H1 (cell line): ENCODE data around the gene FOXN1. TPM values are rescaled to one million over a fixed set of nuclear protein-coding genes. Genes with fewer than 3 reads are reported as not detected.

Experiments
- CTCF ChIA-PET: fragments of 300-600 bp; sonication (Branson Sonifier 250); formaldehyde crosslinking; loops from one replicate; lab custom pipeline; 2021; ENCODE audit not compliant: partially characterized antibody; lab: Charles Lee
- POLR2A ChIA-PET: fragments of 300-600 bp; sonication (Branson Sonifier 250); formaldehyde crosslinking; loops from one replicate; lab custom pipeline; 2021; ENCODE audit warnings: inconsistent platforms; ENCODE audit not compliant: partially characterized antibody; lab: Charles Lee
- DNase-seq, 2 experiments: peaks; one replicate each; pipeline versions ENCODE4 v3.0.0 to v3.0.0-alpha.2; 2010 to 2022; ENCODE audit warnings: low spot score in 2 of 2, low read depth in 1 of 2, mixed read lengths in 1 of 2
- FAIRE-seq: peaks from 2 replicates; lab custom pipeline; 2011; peaks lifted over from hg19 to GRCh38; lab: Jason Lieb, UNC
- H2AFZ ChIP-seq: 2 replicates; pipeline ENCODE4 v1.8.1; 2012; ENCODE audit warnings: low read length, inconsistent platforms
- H2AK5ac ChIP-seq: 2 replicates; pipeline ENCODE4 v1.6.1; 2013; ENCODE audit warnings: low read depth, low read length
- H2BK120ac ChIP-seq: replicated peaks from 2 replicates; pipeline ENCODE3; 2013; ENCODE audit warnings: low read depth, low read length, inconsistent platforms
- H2BK12ac ChIP-seq: 2 replicates; pipeline ENCODE4 v1.6.1; 2013; ENCODE audit warnings: low read depth, low read length
- H2BK15ac ChIP-seq: 2 replicates; pipeline ENCODE4 v1.6.1; 2013; ENCODE audit warnings: low read length
- H2BK20ac ChIP-seq: 2 replicates; pipeline ENCODE4 v1.6.1; 2013; ENCODE audit warnings: low read length
- H2BK5ac ChIP-seq: 2 replicates; pipeline ENCODE4 v1.6.1; 2013; ENCODE audit warnings: low read depth, low read length
- H3K14ac ChIP-seq: 2 replicates; pipeline ENCODE4 v1.6.1; 2013; ENCODE audit warnings: inconsistent platforms; ENCODE audit not compliant: insufficient read length
- H3K18ac ChIP-seq: 2 replicates; pipeline ENCODE4 v1.6.1; 2013; ENCODE audit warnings: low read length; ENCODE audit errors: extremely low read depth
- H3K23ac ChIP-seq: 2 replicates; pipeline ENCODE4 v1.6.1; 2013; ENCODE audit warnings: inconsistent platforms; ENCODE audit not compliant: insufficient read length
- H3K23me2 ChIP-seq: 2 replicates; pipeline ENCODE4 v1.6.1; 2013; ENCODE audit warnings: low read depth, low read length
- H3K27ac ChIP-seq: 2 replicates; pipeline ENCODE4 v1.6.1; 2011; ENCODE audit warnings: low read depth, low read length, inconsistent platforms
- H3K27me3 ChIP-seq, 4 experiments: replicated peaks in 1 of 4; 1 replicate in 1 of 4; 2 replicates in 3 of 4; pipeline versions ENCODE4 v1.6.1 to v1.8.1; 2011 to 2013; ENCODE audit warnings: low read length in 3 of 4, mild to moderate bottlenecking in 3 of 4, inconsistent platforms in 2 of 4, mixed read lengths in 2 of 4, moderate library complexity in 1 of 4; ENCODE audit not compliant: control insufficient read depth in 3 of 4, insufficient read depth in 3 of 4; ENCODE audit errors: extremely low read depth in 1 of 4
- H3K36me3 ChIP-seq, 4 experiments: 2 replicates each; pipeline versions ENCODE4 v1.6.1 to v1.8.1; 2011 to 2013; ENCODE audit warnings: mild to moderate bottlenecking in 4 of 4, low read length in 3 of 4, moderate library complexity in 2 of 4, control low read depth in 1 of 4, inconsistent platforms in 1 of 4; ENCODE audit not compliant: insufficient read depth in 4 of 4, control insufficient read depth in 2 of 4
- H3K4ac ChIP-seq: replicated peaks from 2 replicates; pipeline ENCODE3; 2013; ENCODE audit warnings: low read length, low read depth, mixed read lengths, inconsistent platforms; ENCODE audit not compliant: insufficient read length
- H3K4me1 ChIP-seq, 4 experiments: replicated peaks in 1 of 4; 1 replicate in 1 of 4; 2 replicates in 3 of 4; pipeline versions ENCODE4 v1.6.1 to v1.8.1; 2011 to 2013; ENCODE audit warnings: low read length in 3 of 4, inconsistent platforms in 2 of 4, mixed read lengths in 1 of 4; ENCODE audit not compliant: insufficient read depth in 4 of 4, control insufficient read depth in 3 of 4
- H3K4me2 ChIP-seq, 2 experiments: 2 replicates each; pipeline versions ENCODE4 v1.6.1 to v1.8.1; 2011 to 2013; ENCODE audit warnings: low read depth in 2 of 2, low read length in 2 of 2, control low read depth in 1 of 2, inconsistent platforms in 1 of 2, mild to moderate bottlenecking in 1 of 2; ENCODE audit not compliant: insufficient read depth in 1 of 2
- H3K4me3 ChIP-seq, 4 experiments: fragments of 200-600, 300-600 bp in 1 of 4; sonication (generic), shearing (Covaris generic), sonication (Bioruptor Twin) in 1 of 4; 2 replicates each; pipeline versions ENCODE4 v1.5.1 to v1.8.1; 2011 to 2016; ENCODE audit warnings: low read length in 4 of 4, low read depth in 3 of 4, control low read depth in 2 of 4, inconsistent platforms in 2 of 4, mild to moderate bottlenecking in 2 of 4, mixed read lengths in 1 of 4, moderate library complexity in 1 of 4; ENCODE audit not compliant: insufficient read depth in 2 of 4; ENCODE audit errors: extremely low read depth in 1 of 4
- H3K56ac ChIP-seq: replicated peaks from 2 replicates; pipeline ENCODE3; 2013; ENCODE audit warnings: low read depth, mild to moderate bottlenecking, mixed read lengths, low read length, inconsistent platforms; ENCODE audit not compliant: insufficient read length
- H3K79me1 ChIP-seq: 2 replicates; pipeline ENCODE4 v1.6.1; 2013; ENCODE audit warnings: low read depth, low read length, control low read depth
- H3K79me2 ChIP-seq, 2 experiments: 2 replicates each; pipeline versions ENCODE4 v1.6.1 to v1.8.1; 2012 to 2013; ENCODE audit warnings: low read length in 2 of 2, mild to moderate bottlenecking in 2 of 2, inconsistent platforms in 1 of 2; ENCODE audit not compliant: insufficient read depth in 2 of 2, control insufficient read depth in 1 of 2
- H3K9ac ChIP-seq, 4 experiments: replicated peaks in 1 of 4; 1 replicate in 1 of 4; 2 replicates in 3 of 4; pipeline versions ENCODE4 v1.6.1 to v1.8.1; 2011 to 2013; ENCODE audit warnings: low read depth in 3 of 4, low read length in 3 of 4, control low read depth in 2 of 4, mild to moderate bottlenecking in 2 of 4, moderate library complexity in 2 of 4, inconsistent platforms in 1 of 4; ENCODE audit errors: extremely low read depth in 1 of 4
- H3K9me3 ChIP-seq, 2 experiments: 2 replicates each; pipeline versions ENCODE4 v1.6.1 to v1.8.1; 2012 to 2013; ENCODE audit warnings: mild to moderate bottlenecking in 2 of 2, moderate library complexity in 2 of 2, control low read depth in 1 of 2, inconsistent platforms in 1 of 2, low read depth in 1 of 2, low read length in 1 of 2, mixed read lengths in 1 of 2; ENCODE audit not compliant: insufficient read depth in 2 of 2
- H4K20me1 ChIP-seq, 2 experiments: replicated peaks in 1 of 2; 2 replicates each; pipeline versions ENCODE3 to v1.8.1; 2011 to 2013; ENCODE audit warnings: inconsistent platforms in 2 of 2, low read length in 2 of 2, mild to moderate bottlenecking in 1 of 2; ENCODE audit not compliant: insufficient read depth in 2 of 2, control insufficient read depth in 1 of 2
- H4K5ac ChIP-seq: 2 replicates; pipeline ENCODE4 v1.6.1; 2013; ENCODE audit warnings: low read length, low read depth, mixed read lengths, inconsistent platforms; ENCODE audit not compliant: insufficient read length
- H4K8ac ChIP-seq: 2 replicates; pipeline ENCODE4 v1.8.0; 2013; ENCODE audit warnings: mild to moderate bottlenecking, moderate library complexity, low read length, inconsistent platforms; ENCODE audit not compliant: insufficient read depth; ENCODE audit errors: extremely low read depth
- H4K91ac ChIP-seq: replicated peaks from 2 replicates; pipeline ENCODE3; 2013; ENCODE audit warnings: low read length, mixed read lengths, inconsistent platforms; ENCODE audit not compliant: insufficient read length
- BACH1 ChIP-seq: IDR thresholded peaks from 2 replicates; pipeline ENCODE4 v1.6.1; 2012; ENCODE audit warnings: low read length, improper control_type of control experiment
- CREB1 ChIP-seq: IDR thresholded peaks from 2 replicates; pipeline ENCODE4 v1.6.1; 2012; ENCODE audit warnings: inconsistent platforms
- GTF2F1 ChIP-seq: IDR thresholded peaks from 2 replicates; pipeline ENCODE4 v1.6.1; 2012; ENCODE audit warnings: low read depth, low read length, improper control_type of control experiment, borderline replicate concordance
- KDM5A ChIP-seq: fragments of 200-600 bp; IDR thresholded peaks from 2 replicates; pipeline ENCODE4 v1.7.1; 2012; ENCODE audit warnings: mild to moderate bottlenecking, low read length, inconsistent platforms, mixed read lengths
- NANOG ChIP-seq: IDR thresholded peaks from 2 replicates; pipeline ENCODE4 v1.6.1; 2011; ENCODE audit warnings: low read length, low read depth, mild to moderate bottlenecking, inconsistent platforms; ENCODE audit not compliant: insufficient read depth, poor library complexity, severe bottlenecking
- POLR2AphosphoS5 ChIP-seq: IDR thresholded peaks from 2 replicates; pipeline ENCODE4 v1.6.1; 2011; ENCODE audit warnings: low read depth, low read length
- RAD21 ChIP-seq, 2 experiments: IDR thresholded peaks in 1 of 2; conservative IDR thresholded peaks in 1 of 2; 2 replicates each; pipeline ENCODE4 v1.6.1; 2011; ENCODE audit warnings: low read depth in 2 of 2, low read length in 2 of 2, improper control_type of control experiment in 1 of 2, inconsistent platforms in 1 of 2, mild to moderate bottlenecking in 1 of 2, moderate library complexity in 1 of 2
- SP1 ChIP-seq: IDR thresholded peaks from 2 replicates; pipeline ENCODE4 v1.6.1; 2011; ENCODE audit warnings: low read depth, low read length
- SP2 ChIP-seq: IDR thresholded peaks from 2 replicates; pipeline ENCODE4 v1.6.1; 2012; ENCODE audit warnings: mild to moderate bottlenecking, low read length, inconsistent platforms
- TAF1 ChIP-seq: IDR thresholded peaks from 2 replicates; pipeline ENCODE4 v1.6.1; 2011; ENCODE audit warnings: mild to moderate bottlenecking, low read depth, low read length
- WGBS, 2 experiments: shearing (Covaris generic) in 1 of 2; methylation state at CpG; one replicate each; pipeline versions ENCODE4 v1.1.6 to v1.1.7; 2013 to 2015; ENCODE audit warnings: low lambda C conversion rate in 2 of 2, mixed read lengths in 2 of 2, inconsistent platforms in 1 of 2, low coverage in 1 of 2, missing lambda C conversion rate in 1 of 2; ENCODE audit not compliant: insufficient replicate concordance in 2 of 2, insufficient coverage in 1 of 2, insufficient read length in 1 of 2; ENCODE audit errors: extremely low coverage in 1 of 2, missing lambda C conversion rate in 1 of 2; 5-methylcytosine and 5-hydroxymethylcytosine counted together
- polyA plus RNA-seq, 7 experiments: library from polyadenylated mRNA; depleted of rRNA in 3 of 7; stranded (reverse) in 5 of 7; unstranded in 2 of 7; fragments of >200 nt in 5 of 7; fragments of 200-250 nt in 2 of 7; gene quantifications; 1 replicate in 5 of 7; 2 replicates in 1 of 7; 4 replicates in 1 of 7; pipeline versions ENCODE4 v1.2.1 to v1.2.3, GENCODE V29; 2011 to 2013; ENCODE audit warnings: missing spikeins in 2 of 7, mixed read lengths in 2 of 7
- total RNA-seq: library from RNA; stranded (reverse); fragmentation: NEBNext Ultra II Directional; extraction: Animal tissue kit (Norgen Biotek cat#: 25700); gene quantifications from 2 replicates; pipeline ENCODE4 v1.2.1, GENCODE V29; 2021

Gene FOXN1
- total and polyA plus RNA-seq, 2 of the 8 experiments (the other 6 are each of a cell fraction or from before 2014, with no cell fraction given) = not detected

DNA sequence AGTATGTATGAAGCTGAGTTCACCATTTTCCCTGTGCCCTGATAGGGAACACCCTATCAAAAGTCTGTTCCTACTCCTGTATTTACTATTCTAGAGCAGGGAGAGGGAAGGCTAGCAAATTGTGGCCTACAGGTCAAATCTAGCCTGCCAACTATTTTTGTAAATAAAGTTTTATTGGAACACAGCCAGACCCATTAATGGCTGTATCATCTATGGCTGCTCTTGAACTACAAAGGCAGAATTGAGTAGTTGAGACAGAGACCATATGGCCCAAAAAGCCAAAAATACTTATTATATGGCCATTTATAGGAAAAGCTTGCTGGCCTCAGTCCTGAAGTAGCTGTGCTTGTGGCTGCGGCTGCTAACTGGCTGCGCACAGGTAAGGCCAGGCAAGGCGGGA is 74.8 kb downstream of the FOXN1 start:
- Histone ChIP-seq H3K18ac (no peak overlapping the region), H2AK5ac (no peak overlapping the region), H3K79me2 (no peaks in the 10 kb centered on the region), H3K9me3 (no peaks in the 10 kb centered on the region), H3K4me1 (peaks cover 2 to 7% (median 3%) of the 10 kb centered on the region in 4 experiments; a peak in 6 of 7 replicates), H4K8ac (no peak overlapping the region), H2BK5ac (no peak overlapping the region), H3K4me2 (no peak overlapping the region), H3K79me1 (no peaks in the 10 kb centered on the region), H2AFZ (no peak overlapping the region), H3K9ac (no peak overlapping the region), H3K14ac (no peak overlapping the region), H3K36me3 (peaks cover 49 to 77% (median 69%) of the 10 kb centered on the region in 4 experiments), H3K4me3 (no peak overlapping the region), H3K4ac (no peak overlapping the region), H3K27me3 (no peaks in the 10 kb centered on the region), H4K20me1 (peaks cover 1 to 2% of the 10 kb centered on the region in 2 experiments), H3K27ac (no peak overlapping the region), H2BK12ac (no peak overlapping the region), H2BK120ac (no peak overlapping the region), H3K23ac (no peak overlapping the region), H3K56ac (no peak overlapping the region), H2BK20ac (no peak overlapping the region), H2BK15ac (no peak overlapping the region), H4K91ac (no peak overlapping the region), H3K23me2 (no peaks in the 10 kb centered on the region; the same call in 1 of the 2 replicates), H4K5ac (no peak overlapping the region)
- TF ChIP-seq BACH1 = no peak
- no peak for TF ChIP-seq RAD21 (IDR thresholded peaks at IDR 0.05 in 1 of 2, conservative IDR thresholded peaks at IDR 0.05 in 1 of 2; ENCODE audit: low read depth in 2 of 2, low read length in 2 of 2)
- TF ChIP-seq SP2 = no peak
- TF ChIP-seq CREB1 = no peak
- TF ChIP-seq SP1 = no peak
- TF ChIP-seq TAF1 = no peak
- no peak for TF ChIP-seq KDM5A
- TF ChIP-seq NANOG = no peak
- no peak for TF ChIP-seq GTF2F1
- no peak for TF ChIP-seq POLR2AphosphoS5
- FAIRE-seq (no peak), DNase-seq (no peak)
- ChIA-PET POLR2A (interaction anchor here (1.3 to 1.8 kb wide), 2 partner anchors 11 to 32 kb away, joined by 4 read pairs; no protein-coding TSS in a partner anchor), CTCF (interaction anchor here (0.6 to 1.7 kb wide), 2 partner anchors 32 to 65 kb away, joined by 3 to 5 read pairs; no protein-coding TSS in a partner anchor)
- 97% methylated on average over 3 of the region's 3 CpGs; no CpG with 5 or more reads in 1 of the 2 experiments for WGBS, 2 experiments
